Tibial nerve (tissue), 3 donors: ENCODE measurements around the gene CTDSP2.

Experiments used
- EP300 ChIP-seq, 2 donors: sonication (generic); formaldehyde crosslinking; IDR thresholded peaks; one replicate each; pipeline ENCODE4 v1.6.1; 2017; ENCODE audit warnings: antibody characterized with exemption in 2 of 2, mild to moderate bottlenecking in 1 of 2
- POLR2A ChIP-seq, 2 donors: fragments of 450-650 bp; IDR thresholded peaks; one replicate each; pipeline ENCODE4 v1.6.1; 2017; ENCODE audit warnings: antibody characterized with exemption in 2 of 2, mild to moderate bottlenecking in 2 of 2, moderate library complexity in 2 of 2

DNA sequence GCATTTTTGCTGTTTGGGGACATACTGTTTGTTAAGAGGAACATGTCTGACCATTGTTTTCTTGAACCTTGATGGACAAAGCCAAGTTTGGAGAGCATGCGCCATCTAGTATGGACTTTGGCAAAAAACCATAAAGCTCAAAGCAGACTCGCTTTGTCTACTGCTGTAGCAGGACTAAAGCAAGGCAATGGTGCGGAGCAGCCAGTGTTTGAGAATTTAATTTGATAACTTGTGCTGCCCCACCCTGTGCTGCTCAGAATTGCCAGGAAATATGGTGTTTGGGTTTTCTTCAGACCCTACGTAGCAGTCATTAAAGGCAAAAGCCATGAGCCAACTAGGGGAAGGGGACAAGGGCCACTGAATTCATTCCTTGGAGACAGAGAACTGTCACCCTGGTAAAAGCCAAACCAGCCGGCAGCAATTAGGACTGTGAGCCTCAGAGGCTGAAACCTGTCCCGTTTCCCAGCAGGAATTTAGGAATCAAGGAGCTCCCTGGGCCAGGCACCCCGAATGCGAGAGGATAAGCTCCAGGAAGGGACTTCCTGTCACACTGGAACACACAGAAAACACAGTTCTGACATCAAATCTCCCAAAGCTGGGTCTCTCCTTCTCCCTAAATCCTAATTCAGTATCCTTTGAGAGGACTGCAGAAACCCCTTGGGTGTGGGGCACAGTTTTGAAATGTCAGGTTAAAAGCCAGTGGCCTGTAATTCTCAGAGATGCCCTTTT is 29.1 kb downstream of the CTDSP2 start:
- TF ChIP-seq POLR2A (IDR thresholded peaks at IDR 0.05) = no peak
- TF ChIP-seq EP300 (IDR thresholded peaks at IDR 0.05) = no peak
